ENCODE data around the gene STARD3NL. TPM values are rescaled to one million over a fixed set of nuclear protein-coding genes. Genes with fewer than 3 reads are reported as not detected.

STARD3NL gene
- total and polyA plus RNA-seq, 9 donors: 24.4 to 50.1 (median 35.7) TPM

DNA sequence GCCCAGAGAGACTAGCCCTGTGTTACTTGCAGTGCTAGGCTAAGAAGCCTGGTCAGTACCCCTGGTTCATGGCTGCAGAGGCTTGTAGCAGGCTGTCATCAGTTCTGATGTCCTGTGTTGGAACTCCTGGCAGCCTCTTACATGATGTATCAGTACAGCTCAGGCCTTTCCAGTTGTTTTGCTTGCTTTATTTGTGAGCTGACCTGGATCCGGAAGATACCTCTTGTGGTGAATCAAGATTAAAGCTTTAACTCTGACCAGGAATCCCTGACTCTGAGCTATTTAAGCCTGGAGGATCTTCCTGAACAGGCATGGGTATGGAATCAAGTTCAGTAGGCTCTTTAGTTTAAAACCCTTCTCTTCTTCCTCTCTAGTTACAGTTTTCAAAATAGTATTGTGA, 4.4 kb downstream of the STARD3NL start:
- no peak overlapping the region for H3K27ac ChIP-seq
- H3K27me3 ChIP-seq: no peaks in the 10 kb centered on the region
- H3K4me1 ChIP-seq (ENCODE audit: insufficient read depth): peaks cover 13% of the 10 kb centered on the region
- no peak overlapping the region for H3K4me3 ChIP-seq
- DNase-seq: no peak
- no peaks in the 10 kb centered on the region for H3K36me3 ChIP-seq
- no peaks in the 10 kb centered on the region for H3K9me3 ChIP-seq
- intact Hi-C loops (cut with DNase I): no loop called here
- TF ChIP-seq POLR2A (IDR thresholded peaks at IDR 0.05) (no peak), EP300 (IDR thresholded peaks at IDR 0.05) (no peak)
- TF ChIP-seq, protein P1, sequence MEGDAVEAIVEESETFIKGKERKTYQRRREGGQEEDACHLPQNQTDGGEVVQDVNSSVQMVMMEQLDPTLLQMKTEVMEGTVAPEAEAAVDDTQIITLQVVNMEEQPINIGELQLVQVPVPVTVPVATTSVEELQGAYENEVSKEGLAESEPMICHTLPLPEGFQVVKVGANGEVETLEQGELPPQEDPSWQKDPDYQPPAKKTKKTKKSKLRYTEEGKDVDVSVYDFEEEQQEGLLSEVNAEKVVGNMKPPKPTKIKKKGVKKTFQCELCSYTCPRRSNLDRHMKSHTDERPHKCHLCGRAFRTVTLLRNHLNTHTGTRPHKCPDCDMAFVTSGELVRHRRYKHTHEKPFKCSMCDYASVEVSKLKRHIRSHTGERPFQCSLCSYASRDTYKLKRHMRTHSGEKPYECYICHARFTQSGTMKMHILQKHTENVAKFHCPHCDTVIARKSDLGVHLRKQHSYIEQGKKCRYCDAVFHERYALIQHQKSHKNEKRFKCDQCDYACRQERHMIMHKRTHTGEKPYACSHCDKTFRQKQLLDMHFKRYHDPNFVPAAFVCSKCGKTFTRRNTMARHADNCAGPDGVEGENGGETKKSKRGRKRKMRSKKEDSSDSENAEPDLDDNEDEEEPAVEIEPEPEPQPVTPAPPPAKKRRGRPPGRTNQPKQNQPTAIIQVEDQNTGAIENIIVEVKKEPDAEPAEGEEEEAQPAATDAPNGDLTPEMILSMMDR (IDR thresholded peaks at IDR 0.05): no peak
- WGBS, 3 donors: 70 to 88% (median 77%) methylated on average over 1 of the region's 1 CpG

- no peak for DNase-seq
- H3K36me3 ChIP-seq: no peaks in the 10 kb centered on the region
- WGBS, 3 donors: 75 to 79% (median 78%) methylated on average over 6 of the region's 6 CpGs
- intact Hi-C loops (cut with DNase I): no loop called here
- no peaks in the 10 kb centered on the region for H3K9me3 ChIP-seq
- TF ChIP-seq EP300 (IDR thresholded peaks at IDR 0.05) (no peak), POLR2A (IDR thresholded peaks at IDR 0.05) (no peak)
- TF ChIP-seq, protein P1 (IDR thresholded peaks at IDR 0.05): no peak
- H3K27me3 ChIP-seq: no peaks in the 10 kb centered on the region
- H3K4me3 ChIP-seq: no peak overlapping the region
- H3K27ac ChIP-seq: no peak overlapping the region
- peaks cover 7% of the 10 kb centered on the region for H3K4me1 ChIP-seq (ENCODE audit: insufficient read depth)
Observed at GRCh38 chr7:38185395-38186307, 7.6 kb downstream of the STARD3NL start.

GRCh38 chr7:38186593-38187314, 8.7 kb downstream of the STARD3NL start:
- Histone ChIP-seq H3K27me3 (no peaks in the 10 kb centered on the region), H3K36me3 (no peaks in the 10 kb centered on the region), H3K27ac (no peak overlapping the region), H3K4me3 (no peak overlapping the region), H3K9me3 (no peaks in the 10 kb centered on the region), H3K4me1 (ENCODE audit: insufficient read depth) (peaks cover 7% of the 10 kb centered on the region)
- no peak for DNase-seq
- no peak for TF ChIP-seq POLR2A (IDR thresholded peaks at IDR 0.05)
- TF ChIP-seq, protein P1 (IDR thresholded peaks at IDR 0.05): no peak
- no peak for TF ChIP-seq EP300 (IDR thresholded peaks at IDR 0.05)
- WGBS, 3 donors: 79 to 89% (median 85%) methylated on average over 4 of the region's 4 CpGs
- intact Hi-C loops (cut with DNase I): no loop called here

DNA sequence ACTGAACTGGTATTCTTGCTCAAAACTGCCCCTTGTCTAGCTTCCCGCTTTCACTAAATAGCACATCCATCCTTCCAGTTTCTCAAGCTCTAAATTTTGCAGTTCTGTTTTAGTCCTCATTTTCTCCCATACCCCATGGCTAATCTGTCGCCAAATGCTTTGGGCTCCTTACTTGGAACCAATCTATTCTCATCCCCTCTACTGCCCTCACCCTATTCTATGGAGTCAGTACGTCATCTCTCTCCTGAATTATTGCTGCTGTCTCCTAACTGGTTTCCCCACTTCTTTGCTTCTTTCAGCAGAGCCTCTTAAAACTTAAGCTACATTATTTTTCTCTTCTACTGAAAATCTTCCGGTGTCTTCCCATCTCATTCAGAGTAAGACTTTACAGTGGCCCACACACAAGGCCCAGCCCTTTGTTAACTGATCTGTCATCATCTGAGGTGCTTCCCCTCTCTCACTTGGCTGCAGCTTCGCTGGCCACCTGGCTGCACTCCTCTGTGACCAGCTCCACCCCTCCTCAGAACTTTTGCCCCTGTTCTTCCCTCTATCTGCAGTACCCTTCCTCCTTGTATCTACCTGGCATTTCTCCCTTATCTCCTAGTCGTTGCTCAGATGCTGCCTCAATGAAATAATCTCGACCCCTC, 9.9 kb downstream of the STARD3NL start:
- peaks cover 7% of the 10 kb centered on the region for H3K4me1 ChIP-seq (ENCODE audit: insufficient read depth)
- H3K27me3 ChIP-seq: no peaks in the 10 kb centered on the region
- whole genome bisulfite sequencing, 3 donors: 70 to 79% (median 76%) methylated on average over 7 of the region's 7 CpGs
- H3K36me3 ChIP-seq: no peaks in the 10 kb centered on the region
- H3K27ac ChIP-seq: no peak overlapping the region
- no peak for DNase-seq
- intact Hi-C loops (cut with DNase I): no loop called here
- TF ChIP-seq POLR2A (IDR thresholded peaks at IDR 0.05): no peak
- no peak for TF ChIP-seq EP300 (IDR thresholded peaks at IDR 0.05)
- TF ChIP-seq, protein P1 (IDR thresholded peaks at IDR 0.05): no peak
- no peak overlapping the region for H3K4me3 ChIP-seq
- H3K9me3 ChIP-seq: no peaks in the 10 kb centered on the region
